HepG2 (cell line): ENCODE results near the gene GOLT1A. TPM values are rescaled to one million over a fixed set of nuclear protein-coding genes. Genes with fewer than 3 reads are reported as not detected.

Experiments
- ATAC-seq: fragments of 200-7000 bp; cut with Tn5 transposase; 3 replicates; pipeline ENCODE4 v1.9.1; 2020; ENCODE audit warnings: mild to moderate bottlenecking, moderate library complexity
- BruUV-seq: library from RNA; stranded (reverse); fragments of 400-500 nt; replicated peaks from 2 replicates; lab custom pipeline; 2021; lab: Mats Ljungman, UMichigan
- CTCF ChIA-PET: fragments of 300-600 bp; formaldehyde crosslinking; extraction: SDS; loops from one replicate; lab custom pipeline; 2021; ENCODE audit warnings: low total read pairs, inconsistent platforms, low intra/inter-chr PET ratio; lab: Yijun Ruan, JAX
- POLR2A ChIA-PET: fragments of 350-600 bp; sonication (Branson Sonifier 250); formaldehyde crosslinking; loops from one replicate; lab custom pipeline; 2020; ENCODE audit warnings: antibody characterized with exemption, inconsistent platforms; lab: Yijun Ruan, JAX
- DNase-seq: peaks from one replicate; pipeline ENCODE4 v3.0.0-alpha.2; 2015; ENCODE audit warnings: low spot score
- FAIRE-seq: peaks from 3 replicates; lab custom pipeline; 2011; peaks lifted over from hg19 to GRCh38; lab: Jason Lieb, UNC
- H2AFZ ChIP-seq: one replicate; pipeline ENCODE4 v1.6.1; 2011; ENCODE audit warnings: low read length, inconsistent platforms
- H3K27ac ChIP-seq: fragments of 300-600 bp; 3 replicates; pipeline ENCODE4 v1.8.0; 2011; ENCODE audit warnings: mixed run types, mild to moderate bottlenecking, mixed read lengths, low read length, inconsistent platforms; ENCODE audit not compliant: insufficient read depth; ENCODE audit errors: extremely low read length
- H3K27me3 ChIP-seq, 2 experiments: fragments of 200-600 bp in 1 of 2; 2 replicates in 1 of 2; 3 replicates in 1 of 2; pipeline versions ENCODE4 v1.6.0 to v1.8.0; 2011; ENCODE audit warnings: low read length in 2 of 2, mild to moderate bottlenecking in 2 of 2, moderate library complexity in 2 of 2, inconsistent platforms in 1 of 2; ENCODE audit not compliant: insufficient read depth in 2 of 2, control insufficient read depth in 1 of 2
- H3K36me3 ChIP-seq, 2 experiments: fragments of 200-600 bp in 1 of 2; replicated peaks in 1 of 2; 2 replicates in 1 of 2; 3 replicates in 1 of 2; pipeline versions ENCODE4 v1.5.1 to v1.8.0; 2011; ENCODE audit warnings: low read length in 2 of 2, inconsistent platforms in 1 of 2; ENCODE audit not compliant: insufficient read depth in 2 of 2, control insufficient read depth in 1 of 2
- H3K4me1 ChIP-seq: 2 replicates; pipeline ENCODE4 v1.5.1; 2012; ENCODE audit warnings: low read length, inconsistent platforms; ENCODE audit not compliant: insufficient read depth
- H3K4me2 ChIP-seq: 2 replicates; pipeline ENCODE4 v1.6.0; 2011; ENCODE audit warnings: low read depth, low read length, inconsistent platforms
- H3K4me3 ChIP-seq, 3 experiments: fragments of 200-600 bp in 1 of 3; sonication (generic), shearing (Covaris generic) in 1 of 3; replicated peaks in 1 of 3; 2 replicates each; pipeline ENCODE4 v1.5.1; 2011 to 2016; ENCODE audit warnings: low read length in 3 of 3, inconsistent platforms in 2 of 3, low read depth in 2 of 3, mild to moderate bottlenecking in 2 of 3, control low read depth in 1 of 3, mixed read lengths in 1 of 3; ENCODE audit not compliant: insufficient read depth in 1 of 3
- H3K79me2 ChIP-seq: one replicate; pipeline ENCODE4 v1.6.1; 2011; ENCODE audit warnings: low read length, inconsistent platforms; ENCODE audit not compliant: insufficient read depth
- H3K9ac ChIP-seq: 2 replicates; pipeline ENCODE4 v1.6.0; 2011; ENCODE audit warnings: mild to moderate bottlenecking, low read depth, low read length, inconsistent platforms; ENCODE audit not compliant: insufficient read depth
- H3K9me3 ChIP-seq: 2 replicates; pipeline ENCODE4 v1.5.1; 2012; ENCODE audit warnings: mild to moderate bottlenecking, low read length
- H4K20me1 ChIP-seq: 2 replicates; pipeline ENCODE4 v1.6.0; 2011; ENCODE audit warnings: inconsistent platforms, mild to moderate bottlenecking, low read length, moderate library complexity; ENCODE audit not compliant: insufficient read depth
- CEBPG ChIP-seq: IDR thresholded peaks from 2 replicates; pipeline ENCODE4 v1.6.1; 2016
- DMAP1 ChIP-seq: IDR thresholded peaks from 2 replicates; pipeline ENCODE4 v1.6.1; 2016
- HDAC2 ChIP-seq: sonication (generic); formaldehyde crosslinking; IDR thresholded peaks from 2 replicates; pipeline ENCODE4 v1.4.0; 2020; ENCODE audit warnings: missing genetic modification reagents
- KDM2A ChIP-seq: sonication (generic); formaldehyde crosslinking; IDR thresholded peaks from 2 replicates; pipeline ENCODE4 v1.4.0; 2020; ENCODE audit warnings: low read depth, missing genetic modification reagents, borderline replicate concordance
- SMAD9 ChIP-seq: sonication (generic); formaldehyde crosslinking; IDR thresholded peaks from 2 replicates; pipeline ENCODE4 v1.5.1; 2020; ENCODE audit warnings: mild to moderate bottlenecking, missing genetic modification reagents
- ZEB1 ChIP-seq: IDR thresholded peaks from 2 replicates; pipeline ENCODE4 v1.6.1; 2012; ENCODE audit warnings: mild to moderate bottlenecking, low read depth, inconsistent platforms; ENCODE audit not compliant: insufficient replicate concordance
- ZHX2 ChIP-seq, 2 experiments: sonication (generic) in 1 of 2; formaldehyde crosslinking in 1 of 2; IDR thresholded peaks; 2 replicates each; pipeline versions ENCODE4 v1.6.1 to v1.9.0; 2014 to 2022; ENCODE audit warnings: antibody characterized with exemption in 1 of 2, borderline replicate concordance in 1 of 2, inconsistent platforms in 1 of 2, low read depth in 1 of 2, missing genetic modification reagents in 1 of 2
- ZNF530 ChIP-seq: sonication (generic); formaldehyde crosslinking; IDR thresholded peaks from 2 replicates; pipeline ENCODE4 v1.5.0; 2020; ENCODE audit warnings: low read depth, mild to moderate bottlenecking, missing genetic modification reagents
- ZNF607 ChIP-seq: sonication (generic); formaldehyde crosslinking; IDR thresholded peaks from 2 replicates; pipeline ENCODE4 v1.5.1; 2020; ENCODE audit warnings: missing genetic modification reagents, mild to moderate bottlenecking, borderline replicate concordance
- WGBS: methylation state at CpG from one replicate; pipeline ENCODE4 v1.1.6; 2017; ENCODE audit warnings: low lambda C conversion rate; 5-methylcytosine and 5-hydroxymethylcytosine counted together
- in situ Hi-C: cut with HindIII; loops from 2 replicates; pipeline ENCODE4 v1.10.0; 2017; ENCODE audit warnings: low pct_unique_long_range_greater_than_20kb; ENCODE audit not compliant: extremely low pct_ligation_motif_present
- intact Hi-C: fragments of 100-400 bp; cut with micrococcal nuclease; formaldehyde crosslinking; loops from one replicate; pipeline ENCODE4 v1.10.0; 2022; ENCODE audit not compliant: unreplicated experiment
- polyA plus RNA-seq, 8 experiments: library from polyadenylated mRNA; depleted of rRNA in 3 of 8; stranded (reverse) in 7 of 8; unstranded in 1 of 8; fragments of >200 nt; fragmentation: Illumina TruSeq in 4 of 8; extraction: Trizol in 4 of 8; gene quantifications; 2 replicates each; pipeline versions ENCODE4 v1.2.1 to v1.2.3, GENCODE V29; 2011 to 2016; ENCODE audit warnings: low read depth in 4 of 8, missing spikeins in 1 of 8, mixed read lengths in 1 of 8; ENCODE audit not compliant: insufficient read depth in 1 of 8
- total RNA-seq, 5 experiments: library from RNA; depleted of rRNA; stranded (reverse); fragments of >200 nt; fragmentation: Illumina TruSeq; extraction: Trizol; gene quantifications; 2 replicates each; pipeline ENCODE4 v1.2.3, GENCODE V29; 2016; ENCODE audit warnings: low read depth in 1 of 5
- TF ChIP-seq, protein P1 (sequence below): sonication (generic); formaldehyde crosslinking; IDR thresholded peaks from 2 replicates; pipeline ENCODE4 v1.5.1; 2020; ENCODE audit warnings: mild to moderate bottlenecking, missing genetic modification reagents, borderline replicate concordance

Gene GOLT1A
- total and polyA plus RNA-seq, 2 of the 13 experiments (the other 11 are each of a cell fraction or from before 2014, with no cell fraction given) = 25.8 to 28.0 TPM

DNA sequence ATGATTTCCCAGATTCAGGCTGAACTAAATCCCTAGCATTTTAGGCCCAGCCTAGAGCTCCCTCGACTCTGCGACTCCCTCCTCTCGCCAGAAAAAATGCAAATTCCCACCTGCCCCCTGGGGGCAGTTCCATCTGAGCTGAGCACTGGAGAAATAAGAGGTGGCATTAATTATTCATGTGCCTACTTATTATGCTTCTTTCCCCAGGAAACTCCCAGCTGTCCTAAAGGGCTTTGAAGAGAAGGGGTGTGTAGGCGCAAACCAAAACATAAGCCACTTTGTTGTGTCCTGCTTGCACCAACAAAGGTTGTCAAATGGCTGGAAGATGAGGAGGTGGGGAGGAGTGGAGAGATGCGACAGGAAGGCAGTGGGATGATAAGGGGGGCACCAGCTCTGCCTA, 41.4 kb upstream of the GOLT1A start (continued):
- TF ChIP-seq ZNF607 (CRISPR knock-in tag) (no peak), DMAP1 (CRISPR knock-in tag) (no peak)

- Histone ChIP-seq H3K36me3 (peaks cover 6 to 11% of the 10 kb centered on the region in 2 experiments; a peak in 4 of 5 replicates), H3K9ac (peak overlapping the region; percentile 19; the same call in 1 of the 2 replicates), H3K27ac (peak overlapping the region; percentile 70), H3K4me1 (peaks cover 25% of the 10 kb centered on the region), H3K79me2 (no peaks in the 10 kb centered on the region), H2AFZ (no peak overlapping the region), H4K20me1 (no peaks in the 10 kb centered on the region), H3K4me3 (no peak overlapping the region), H3K9me3 (no peaks in the 10 kb centered on the region), H3K4me2 (peak overlapping the region; percentile 58), H3K27me3 (no peaks in the 10 kb centered on the region)
- POLR2A ChIA-PET = interaction anchor here (0.5 to 1.8 kb wide), 10 partner anchors 12 to 239 kb away, joined by 3 to 9 read pairs (median 4); partner anchors contain the start of gene GOLT1A
- FAIRE-seq (peak; percentile 98), ATAC-seq (peak; percentile 96), DNase-seq (peak; percentile 97)
- WGBS = 15% methylated on average over 6 of the region's 7 CpGs
- in situ Hi-C loops (no loop called here), intact Hi-C loops (loop anchor here (1.0 kb wide), 1 partner anchor 40 kb away; no protein-coding TSS in a partner anchor)
- CTCF ChIA-PET = no interaction called here
- BruUV-seq = TSS peak; percentile 24
- TF ChIP-seq HDAC2 (peak; percentile 98), ZEB1 (no peak), CEBPG (CRISPR knock-in tag) (peak; percentile 99), KDM2A (CRISPR knock-in tag) (peak; percentile 58; the same call in 1 of the 2 replicates), ZHX2 (IDR thresholded peaks at IDR 0.05; ENCODE audit: low read depth) (no peak), ZHX2 (CRISPR knock-in tag; IDR thresholded peaks at IDR 0.05; ENCODE audit: borderline replicate concordance) (no peak), ZNF530 (no peak), SMAD9 (CRISPR knock-in tag) (no peak)
- TF ChIP-seq, protein P1, sequence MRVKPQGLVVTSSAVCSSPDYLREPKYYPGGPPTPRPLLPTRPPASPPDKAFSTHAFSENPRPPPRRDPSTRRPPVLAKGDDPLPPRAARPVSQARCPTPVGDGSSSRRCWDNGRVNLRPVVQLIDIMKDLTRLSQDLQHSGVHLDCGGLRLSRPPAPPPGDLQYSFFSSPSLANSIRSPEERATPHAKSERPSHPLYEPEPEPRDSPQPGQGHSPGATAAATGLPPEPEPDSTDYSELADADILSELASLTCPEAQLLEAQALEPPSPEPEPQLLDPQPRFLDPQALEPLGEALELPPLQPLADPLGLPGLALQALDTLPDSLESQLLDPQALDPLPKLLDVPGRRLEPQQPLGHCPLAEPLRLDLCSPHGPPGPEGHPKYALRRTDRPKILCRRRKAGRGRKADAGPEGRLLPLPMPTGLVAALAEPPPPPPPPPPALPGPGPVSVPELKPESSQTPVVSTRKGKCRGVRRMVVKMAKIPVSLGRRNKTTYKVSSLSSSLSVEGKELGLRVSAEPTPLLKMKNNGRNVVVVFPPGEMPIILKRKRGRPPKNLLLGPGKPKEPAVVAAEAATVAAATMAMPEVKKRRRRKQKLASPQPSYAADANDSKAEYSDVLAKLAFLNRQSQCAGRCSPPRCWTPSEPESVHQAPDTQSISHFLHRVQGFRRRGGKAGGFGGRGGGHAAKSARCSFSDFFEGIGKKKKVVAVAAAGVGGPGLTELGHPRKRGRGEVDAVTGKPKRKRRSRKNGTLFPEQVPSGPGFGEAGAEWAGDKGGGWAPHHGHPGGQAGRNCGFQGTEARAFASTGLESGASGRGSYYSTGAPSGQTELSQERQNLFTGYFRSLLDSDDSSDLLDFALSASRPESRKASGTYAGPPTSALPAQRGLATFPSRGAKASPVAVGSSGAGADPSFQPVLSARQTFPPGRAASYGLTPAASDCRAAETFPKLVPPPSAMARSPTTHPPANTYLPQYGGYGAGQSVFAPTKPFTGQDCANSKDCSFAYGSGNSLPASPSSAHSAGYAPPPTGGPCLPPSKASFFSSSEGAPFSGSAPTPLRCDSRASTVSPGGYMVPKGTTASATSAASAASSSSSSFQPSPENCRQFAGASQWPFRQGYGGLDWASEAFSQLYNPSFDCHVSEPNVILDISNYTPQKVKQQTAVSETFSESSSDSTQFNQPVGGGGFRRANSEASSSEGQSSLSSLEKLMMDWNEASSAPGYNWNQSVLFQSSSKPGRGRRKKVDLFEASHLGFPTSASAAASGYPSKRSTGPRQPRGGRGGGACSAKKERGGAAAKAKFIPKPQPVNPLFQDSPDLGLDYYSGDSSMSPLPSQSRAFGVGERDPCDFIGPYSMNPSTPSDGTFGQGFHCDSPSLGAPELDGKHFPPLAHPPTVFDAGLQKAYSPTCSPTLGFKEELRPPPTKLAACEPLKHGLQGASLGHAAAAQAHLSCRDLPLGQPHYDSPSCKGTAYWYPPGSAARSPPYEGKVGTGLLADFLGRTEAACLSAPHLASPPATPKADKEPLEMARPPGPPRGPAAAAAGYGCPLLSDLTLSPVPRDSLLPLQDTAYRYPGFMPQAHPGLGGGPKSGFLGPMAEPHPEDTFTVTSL (CRISPR knock-in tag) = peak; percentile 87; the same call in 1 of the 2 replicates
Measured at GRCh38 chr1:204254031-204254661, 40.4 kb upstream of the GOLT1A start.
